WTC11 (cell line): ENCODE measurements around the gene ARHGAP22.

Experiments used
- ATF2 ChIP-seq: sonication (generic); formaldehyde crosslinking; IDR thresholded peaks from 2 replicates; pipeline ENCODE4 v1.8.1; 2022; ENCODE audit warnings: low read depth, missing genetic modification reagents, borderline replicate concordance
- CTCF ChIP-seq: fragments of 200-600 bp; IDR thresholded peaks from 2 replicates; pipeline ENCODE4 v1.8.0; 2022; ENCODE audit warnings: antibody characterized with exemption
- E2F1 ChIP-seq: sonication (generic); formaldehyde crosslinking; IDR thresholded peaks from 2 replicates; pipeline ENCODE4 v1.8.0; 2022; ENCODE audit warnings: mild to moderate bottlenecking, missing genetic modification reagents
- MAX ChIP-seq: sonication (generic); formaldehyde crosslinking; IDR thresholded peaks from 2 replicates; pipeline ENCODE4 v1.8.0; 2022; ENCODE audit warnings: mild to moderate bottlenecking, missing genetic modification reagents
- STAT6 ChIP-seq: sonication (generic); formaldehyde crosslinking; conservative IDR thresholded peaks from 2 replicates; pipeline ENCODE4 v1.8.1; 2023; ENCODE audit warnings: mild to moderate bottlenecking, low read depth, missing genetic modification reagents, moderate library complexity
- ZNF425 ChIP-seq: fragments of 250-450 bp; sonication (Bioruptor Pico); conservative IDR thresholded peaks from 2 replicates; pipeline ENCODE4 v1.9.0; 2021; ENCODE audit warnings: mild to moderate bottlenecking

GRCh38 chr10:48580236-48580635 is 24.6 kb downstream of the ARHGAP22 start:
- TF ChIP-seq CTCF: no peak
- no peak for TF ChIP-seq ZNF425 (CRISPR knock-in tag)
- no peak for TF ChIP-seq MAX
- TF ChIP-seq E2F1 (CRISPR knock-in tag): no peak
- TF ChIP-seq STAT6: no peak
- no peak for TF ChIP-seq ATF2 (CRISPR knock-in tag)
